Tongue (tissue), 2 donors: ENCODE measurements around the gene YPEL5. TPM values are rescaled to one million over a fixed set of nuclear protein-coding genes. Genes with fewer than 3 reads are reported as not detected.

Source experiments
- DNase-seq: peaks from one replicate; pipeline ENCODE4 v3.0.0-alpha.2; 2015
- total RNA-seq: library from RNA; depleted of rRNA; stranded (reverse); fragments of >200 nt; gene quantifications from one replicate; pipeline ENCODE4 v1.2.3, GENCODE V29; 2014

Gene YPEL5
- total RNA-seq, 1 donor from 2014 or later, result 52.4 TPM

GRCh38 chr2:30165617-30166016, 18.8 kb downstream of the YPEL5 start:
- no peak for DNase-seq

GRCh38 chr2:30172627-30173026, 25.8 kb downstream of the YPEL5 start:
- DNase-seq, result no peak

DNA sequence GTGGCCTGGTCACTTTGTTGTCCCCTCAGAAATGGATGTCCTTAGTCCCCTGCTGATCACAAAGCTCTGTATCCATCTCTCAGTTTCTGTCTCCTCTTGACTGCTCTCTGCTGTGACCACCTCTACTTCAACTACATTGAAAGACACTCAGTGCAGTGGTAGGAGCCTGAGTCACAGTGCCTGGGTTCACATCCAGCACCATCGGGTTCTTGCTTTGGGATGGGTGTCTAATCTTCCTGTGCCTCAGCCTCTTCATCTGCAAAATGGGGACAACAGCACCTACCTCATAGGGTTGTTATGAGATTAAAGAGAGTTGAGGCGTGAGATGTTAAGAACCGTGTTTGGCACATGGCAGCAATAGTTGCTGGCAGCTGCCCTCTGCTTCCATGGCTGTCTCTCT, 30.6 kb downstream of the YPEL5 start:
- no peak for DNase-seq

DNA sequence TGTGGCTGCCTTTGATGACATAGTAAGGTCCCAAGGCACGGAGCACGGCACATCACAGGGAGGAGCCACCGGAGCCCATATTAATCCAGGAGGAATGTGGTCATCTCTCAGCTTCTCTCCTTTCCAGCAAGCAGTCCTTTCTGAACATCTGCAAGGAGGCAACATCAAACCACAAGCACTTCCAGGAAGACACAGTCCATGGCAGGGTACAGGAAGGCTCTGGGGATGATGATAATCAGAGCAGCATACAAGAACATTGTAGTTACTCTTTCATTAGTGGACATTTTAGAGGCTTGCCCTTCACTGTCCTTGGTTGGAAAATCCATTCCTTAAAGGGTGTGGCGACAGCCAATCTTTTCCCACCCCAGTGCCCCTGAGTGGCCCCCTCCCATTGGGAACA, 31.1 kb downstream of the YPEL5 start:
- DNase-seq, result no peak

GRCh38 chr2:30178618-30179434, 32.0 kb downstream of the YPEL5 start:
- peak; percentile 32 for DNase-seq

- no peak for DNase-seq
Observed at GRCh38 chr2:30179536-30179935, 32.7 kb downstream of the YPEL5 start.

DNA sequence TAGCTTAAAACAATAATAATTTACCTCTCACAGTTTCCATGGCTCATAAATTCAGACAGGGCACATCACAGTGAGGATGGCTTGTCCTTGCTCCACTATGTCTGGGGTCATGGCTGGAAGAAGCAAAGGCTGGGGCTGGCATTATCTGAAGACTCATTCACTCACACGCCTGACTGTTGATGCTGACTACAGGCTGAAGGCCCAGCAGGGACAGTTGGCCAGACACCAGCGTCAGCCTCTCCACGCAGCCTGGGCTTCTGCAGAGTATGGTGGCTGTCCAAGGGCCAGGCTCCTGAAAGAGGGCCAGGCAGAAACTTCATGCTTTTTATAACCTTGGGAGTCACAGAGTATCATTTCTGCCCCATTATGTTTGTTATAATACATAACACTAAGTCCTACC, 33.4 kb downstream of the YPEL5 start:
- no peak for DNase-seq

DNA sequence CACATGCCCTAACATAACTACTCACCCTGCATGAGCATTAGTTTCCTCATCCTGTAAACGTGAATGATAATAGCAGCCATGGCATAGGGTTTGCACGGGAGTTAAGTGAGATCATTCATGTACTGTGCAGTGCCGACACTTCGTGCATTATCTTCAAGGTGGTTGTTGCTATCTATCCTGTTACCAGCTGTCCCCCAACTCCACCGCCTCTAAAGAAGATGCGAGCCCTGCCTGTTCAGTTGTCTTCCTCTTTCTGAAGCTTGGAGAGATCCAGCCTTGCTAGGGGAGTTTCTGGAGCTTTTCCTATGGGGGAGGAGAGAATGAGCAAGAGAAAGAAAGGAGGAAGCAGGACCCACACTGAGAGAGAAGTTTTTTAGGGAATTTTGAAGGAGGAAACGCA, 34.4 kb downstream of the YPEL5 start:
- DNase-seq, result no peak

GRCh38 chr2:30184035-30184434, 37.2 kb downstream of the YPEL5 start:
- no peak for DNase-seq

GRCh38 chr2:30185178-30185577, 38.4 kb downstream of the YPEL5 start:
- DNase-seq, result no peak

- DNase-seq, result no peak
Observed at GRCh38 chr2:30188292-30188691, 41.5 kb downstream of the YPEL5 start.

- no peak for DNase-seq
Observed at GRCh38 chr2:30190637-30191036, 43.8 kb downstream of the YPEL5 start.

GRCh38 chr2:30191107-30191506, 44.3 kb downstream of the YPEL5 start:
- DNase-seq, result no peak

- no peak for DNase-seq
Observed at GRCh38 chr2:30191819-30192271, 45.0 kb downstream of the YPEL5 start.

DNA sequence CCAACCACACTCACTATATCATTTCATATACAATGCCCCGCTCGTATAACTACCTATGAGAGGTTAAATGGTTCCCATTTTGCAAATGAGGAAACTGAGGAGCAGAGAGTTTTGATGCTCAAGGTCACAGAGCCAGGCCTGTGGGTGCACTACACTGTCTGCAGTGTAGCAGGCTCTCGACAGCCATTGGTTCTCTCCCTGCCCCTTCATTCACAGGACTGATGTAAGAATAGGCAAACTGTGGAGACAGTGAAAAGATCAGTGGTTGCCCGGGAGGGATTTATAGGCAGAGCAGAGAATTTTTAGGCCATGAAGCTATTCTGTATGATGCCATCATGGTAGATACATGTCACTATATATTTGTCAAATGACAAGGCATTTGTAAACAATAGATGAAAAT, 45.5 kb downstream of the YPEL5 start:
- DNase-seq, result no peak

DNA sequence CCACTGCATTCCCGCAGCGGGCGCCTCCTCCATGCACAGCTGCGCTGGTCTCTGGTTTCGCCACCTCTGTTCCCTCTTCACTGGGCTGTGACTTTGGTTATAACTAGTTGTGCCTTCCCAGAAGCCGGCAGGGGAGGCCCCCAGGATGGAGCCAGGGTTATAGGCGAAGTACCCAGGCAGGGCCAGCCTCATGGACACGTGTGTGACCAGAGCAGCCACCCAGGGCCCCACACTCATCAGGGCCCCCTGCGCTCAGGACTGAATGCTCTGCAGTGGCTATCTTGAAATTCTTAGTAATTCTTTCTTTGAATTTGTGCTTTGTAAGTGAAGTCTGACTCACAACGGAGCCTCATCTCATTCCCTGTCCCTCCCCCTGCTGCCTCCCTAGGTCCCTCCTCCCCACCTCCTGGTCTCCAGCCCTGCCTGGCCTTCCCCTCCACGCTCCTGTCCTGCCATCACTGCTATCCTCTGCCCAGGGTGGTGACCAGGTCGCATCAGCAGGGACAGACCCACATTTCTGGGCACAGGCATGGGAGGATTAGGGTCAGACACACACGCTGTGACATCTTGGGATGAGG, 46.4 kb downstream of the YPEL5 start:
- DNase-seq, result no peak

DNA sequence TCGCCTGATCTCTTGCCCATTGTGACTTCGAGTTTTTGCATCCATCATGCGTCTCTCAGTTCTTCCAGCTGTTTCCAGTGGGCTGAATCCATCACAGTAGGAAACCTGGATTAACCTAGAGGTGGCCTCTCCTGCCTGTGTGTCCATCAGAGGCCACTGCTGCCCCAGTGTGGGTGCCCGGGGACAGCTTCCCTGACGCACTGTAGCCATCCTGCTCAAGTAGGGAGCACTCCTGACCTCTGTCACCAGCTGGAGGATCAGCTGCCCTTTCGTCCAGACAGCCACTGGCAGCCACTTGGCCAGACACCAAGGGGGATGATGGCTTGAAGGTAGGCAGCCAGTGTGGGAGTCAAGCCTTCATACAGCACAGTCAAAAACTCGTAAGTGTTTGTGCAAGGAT, 47.6 kb downstream of the YPEL5 start:
- no peak for DNase-seq

DNA sequence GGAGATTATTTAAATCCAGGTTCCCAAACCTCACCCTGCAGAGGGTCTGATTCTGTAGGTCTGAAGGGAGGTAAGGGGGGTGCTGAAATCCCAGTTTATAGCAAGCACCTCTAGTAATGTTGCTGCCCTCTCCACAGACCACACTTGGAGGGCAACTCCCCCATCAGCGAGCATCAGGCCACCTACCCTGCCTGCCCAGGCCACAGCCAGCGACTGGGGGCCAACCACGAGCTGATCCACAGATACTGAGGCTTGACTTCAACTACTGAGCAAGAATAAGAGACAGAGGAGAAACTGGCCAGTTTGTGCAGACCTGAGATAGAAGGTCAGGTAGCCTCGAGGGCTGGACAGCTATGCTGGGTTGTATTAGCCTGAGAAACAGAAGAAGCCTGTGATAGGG, 48.2 kb downstream of the YPEL5 start:
- DNase-seq, result no peak

DNA sequence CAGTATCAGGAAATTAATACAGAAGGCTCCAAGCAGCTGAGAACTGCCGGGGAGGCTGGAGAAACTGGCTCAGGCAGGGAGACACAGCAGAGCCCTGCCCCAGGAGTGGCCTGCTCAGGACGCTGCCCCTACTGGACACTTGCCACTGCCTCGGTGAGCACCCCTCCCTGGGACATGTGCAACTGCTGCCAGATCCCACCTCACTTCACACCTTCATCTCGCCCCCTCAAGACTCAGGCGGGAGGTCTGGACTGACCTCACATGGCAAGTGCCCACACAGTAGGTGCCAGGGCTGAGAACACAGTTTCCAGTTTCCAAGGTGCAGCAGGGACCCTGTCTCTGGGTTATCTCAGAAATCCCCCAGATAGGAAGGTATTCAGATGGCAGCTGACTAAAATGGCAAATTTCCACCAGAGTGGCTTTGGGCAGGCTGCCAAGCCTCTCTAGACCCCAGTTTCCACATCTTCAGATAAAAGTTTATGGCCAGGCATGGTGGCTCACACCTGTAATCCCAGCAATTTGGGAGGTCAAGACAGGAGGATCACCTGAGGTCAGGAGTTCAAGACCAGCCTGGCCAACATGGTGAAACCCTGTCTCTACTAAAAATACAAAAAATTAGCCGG, 50.9 kb downstream of the YPEL5 start:
- DNase-seq, result no peak

DNA sequence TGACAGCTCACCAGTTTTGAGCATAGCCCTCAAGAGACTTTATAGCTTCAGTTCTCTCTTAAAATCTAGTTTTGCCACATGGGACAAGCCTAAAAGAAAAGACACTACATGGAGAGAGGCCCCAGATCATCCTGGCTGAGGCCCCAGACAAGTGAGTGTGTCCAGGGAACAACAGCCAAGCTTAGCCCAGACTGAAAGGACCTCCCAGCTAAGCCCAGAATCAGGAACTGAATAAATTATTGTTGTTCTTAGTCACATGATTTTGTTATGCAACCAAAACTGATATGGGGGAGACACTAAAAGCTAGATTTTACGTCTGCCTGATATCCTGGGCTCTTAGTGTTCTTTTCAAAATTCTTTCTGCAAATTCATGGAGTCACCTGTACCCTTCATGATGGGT, 55.2 kb downstream of the YPEL5 start:
- DNase-seq, result peak; percentile 41

DNA sequence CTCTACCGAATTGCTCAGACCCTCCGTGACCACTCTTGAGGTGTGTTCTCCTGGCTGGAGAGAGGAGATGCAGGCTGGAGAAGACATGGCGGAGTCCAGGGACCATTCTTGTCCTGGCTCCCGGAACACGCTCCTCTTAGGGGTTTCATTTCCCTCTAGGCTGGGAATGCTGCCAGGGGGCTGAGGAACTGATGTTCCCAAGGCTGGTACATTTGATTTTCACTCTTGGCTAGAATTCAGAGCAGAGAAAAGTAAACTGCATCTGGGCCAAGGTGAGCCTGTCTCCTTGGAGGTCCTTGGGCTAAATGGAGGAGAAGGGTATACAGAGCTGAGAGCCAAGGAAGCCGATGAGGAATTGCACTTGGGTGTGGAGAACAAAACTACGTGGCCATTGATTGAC, 56.3 kb downstream of the YPEL5 start:
- no peak for DNase-seq

- no peak for DNase-seq
Observed at GRCh38 chr2:30204281-30204680, 57.5 kb downstream of the YPEL5 start.

- DNase-seq, result no peak
Observed at GRCh38 chr2:30205456-30205855, 58.6 kb downstream of the YPEL5 start.
